Fibroblast of skin of left biceps (primary cell): Measurements from ENCODE around the gene RAD51B.

Experiments
- DNase-seq, 2 experiments: peaks; one replicate each; pipeline ENCODE4 v3.0.0-alpha.2; 2013; ENCODE audit warnings: low read depth in 2 of 2

RAD51B gene

GRCh38 chr14:68401855-68402254, 582.3 kb downstream of the RAD51B start:
- no peak for DNase-seq

GRCh38 chr14:68402525-68403101, 583.0 kb downstream of the RAD51B start:
- DNase-seq, result no peak

GRCh38 chr14:68403191-68404145, 583.9 kb downstream of the RAD51B start:
- DNase-seq, result no peak

- DNase-seq, result no peak
These were observed 584.6 kb downstream of the RAD51B start for GRCh38 chr14:68404146-68404527.

- DNase-seq, result no peak
These were observed 585.1 kb downstream of the RAD51B start for GRCh38 chr14:68404652-68405183.

- DNase-seq, result peak; percentile 77 to 82
These were observed 586.4 kb downstream of the RAD51B start for GRCh38 chr14:68405961-68406360.

- no peak for DNase-seq
These were observed 587.7 kb downstream of the RAD51B start for GRCh38 chr14:68407285-68407684.

- no peak for DNase-seq
These were observed 588.2 kb downstream of the RAD51B start for GRCh38 chr14:68407825-68408224.

GRCh38 chr14:68408680-68409079, 589.1 kb downstream of the RAD51B start:
- no peak for DNase-seq

GRCh38 chr14:68409387-68409786, 589.8 kb downstream of the RAD51B start:
- no peak for DNase-seq

- DNase-seq, result no peak
These were observed 593.2 kb downstream of the RAD51B start for GRCh38 chr14:68412505-68413465.

GRCh38 chr14:68413509-68413908, 593.9 kb downstream of the RAD51B start:
- no peak for DNase-seq

GRCh38 chr14:68414121-68414520, 594.5 kb downstream of the RAD51B start:
- DNase-seq, result no peak

GRCh38 chr14:68416171-68416570, 596.6 kb downstream of the RAD51B start:
- no peak for DNase-seq

- no peak for DNase-seq
These were observed 597.6 kb downstream of the RAD51B start for GRCh38 chr14:68417009-68417650.

- DNase-seq, result no peak
These were observed 598.9 kb downstream of the RAD51B start for GRCh38 chr14:68418174-68419118.

GRCh38 chr14:68420350-68420749, 600.8 kb downstream of the RAD51B start:
- no peak for DNase-seq

- DNase-seq, result no peak
These were observed 601.5 kb downstream of the RAD51B start for GRCh38 chr14:68421116-68421515.

GRCh38 chr14:68423686-68424085, 604.1 kb downstream of the RAD51B start:
- DNase-seq, result no peak
